ENCODE measurements around the gene EMC6. TPM values are rescaled to one million over a fixed set of nuclear protein-coding genes. Genes with fewer than 3 reads are reported as not detected.

EMC6 gene
- total and polyA plus RNA-seq, 2 of the 13 experiments (the other 11 are each of a cell fraction or from before 2014, with no cell fraction given) = 45.1 to 47.7 TPM

DNA sequence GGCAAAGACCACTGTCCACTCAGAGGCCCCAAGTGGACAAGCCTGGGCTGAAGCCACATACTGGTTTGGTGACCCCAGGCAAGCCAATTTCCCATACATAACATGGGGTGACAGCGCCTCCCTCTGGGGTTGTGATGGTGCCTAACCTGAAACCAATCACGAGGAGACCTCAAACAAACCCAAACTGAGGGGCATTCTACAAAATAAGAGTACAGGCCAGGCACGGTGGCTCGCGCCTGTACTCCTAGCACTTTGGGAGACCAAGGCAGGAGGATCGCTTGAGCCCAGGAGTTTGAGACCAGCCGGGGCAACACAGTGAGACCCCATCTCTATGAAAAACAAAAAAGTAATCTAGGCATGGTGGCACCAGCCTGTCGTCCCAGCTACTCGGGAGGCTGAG, 23.7 kb downstream of the EMC6 start (continued):
- TF ChIP-seq THAP9 (CRISPR knock-in tag; IDR thresholded peaks at IDR 0.05; ENCODE audit: borderline replicate concordance) = no peak
- TF ChIP-seq MEIS2 (CRISPR knock-in tag; IDR thresholded peaks at IDR 0.05) = no peak
- no peak for TF ChIP-seq SMC3 (IDR thresholded peaks at IDR 0.05; ENCODE audit: low read length)
- TF ChIP-seq JDP2 (CRISPR knock-in tag; IDR thresholded peaks at IDR 0.05; ENCODE audit: borderline replicate concordance) = no peak
- no peak for TF ChIP-seq GABPA (IDR thresholded peaks at IDR 0.05; ENCODE audit: low read depth, low read length)
- no peak for TF ChIP-seq GABPA (CRISPR knock-in tag; IDR thresholded peaks at IDR 0.05; ENCODE audit: low read depth)
- TF ChIP-seq ERF (CRISPR knock-in tag; IDR thresholded peaks at IDR 0.05) = no peak
- no peak for TF ChIP-seq HIVEP1 (CRISPR knock-in tag; IDR thresholded peaks at IDR 0.05)
- TF ChIP-seq, protein P1, sequence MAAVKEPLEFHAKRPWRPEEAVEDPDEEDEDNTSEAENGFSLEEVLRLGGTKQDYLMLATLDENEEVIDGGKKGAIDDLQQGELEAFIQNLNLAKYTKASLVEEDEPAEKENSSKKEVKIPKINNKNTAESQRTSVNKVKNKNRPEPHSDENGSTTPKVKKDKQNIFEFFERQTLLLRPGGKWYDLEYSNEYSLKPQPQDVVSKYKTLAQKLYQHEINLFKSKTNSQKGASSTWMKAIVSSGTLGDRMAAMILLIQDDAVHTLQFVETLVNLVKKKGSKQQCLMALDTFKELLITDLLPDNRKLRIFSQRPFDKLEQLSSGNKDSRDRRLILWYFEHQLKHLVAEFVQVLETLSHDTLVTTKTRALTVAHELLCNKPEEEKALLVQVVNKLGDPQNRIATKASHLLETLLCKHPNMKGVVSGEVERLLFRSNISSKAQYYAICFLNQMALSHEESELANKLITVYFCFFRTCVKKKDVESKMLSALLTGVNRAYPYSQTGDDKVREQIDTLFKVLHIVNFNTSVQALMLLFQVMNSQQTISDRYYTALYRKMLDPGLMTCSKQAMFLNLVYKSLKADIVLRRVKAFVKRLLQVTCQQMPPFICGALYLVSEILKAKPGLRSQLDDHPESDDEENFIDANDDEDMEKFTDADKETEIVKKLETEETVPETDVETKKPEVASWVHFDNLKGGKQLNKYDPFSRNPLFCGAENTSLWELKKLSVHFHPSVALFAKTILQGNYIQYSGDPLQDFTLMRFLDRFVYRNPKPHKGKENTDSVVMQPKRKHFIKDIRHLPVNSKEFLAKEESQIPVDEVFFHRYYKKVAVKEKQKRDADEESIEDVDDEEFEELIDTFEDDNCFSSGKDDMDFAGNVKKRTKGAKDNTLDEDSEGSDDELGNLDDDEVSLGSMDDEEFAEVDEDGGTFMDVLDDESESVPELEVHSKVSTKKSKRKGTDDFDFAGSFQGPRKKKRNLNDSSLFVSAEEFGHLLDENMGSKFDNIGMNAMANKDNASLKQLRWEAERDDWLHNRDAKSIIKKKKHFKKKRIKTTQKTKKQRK (IDR thresholded peaks at IDR 0.05; ENCODE audit: low read length) = no peak
- no peak for TF ChIP-seq ZBTB4 (CRISPR knock-in tag; IDR thresholded peaks at IDR 0.05; ENCODE audit: borderline replicate concordance)
- no peak for TF ChIP-seq SMARCC2 (IDR thresholded peaks at IDR 0.05)
- TF ChIP-seq HDAC6 (IDR thresholded peaks at IDR 0.05; ENCODE audit: low read depth, low read length) = no peak
- no peak for TF ChIP-seq NFIC (IDR thresholded peaks at IDR 0.05; ENCODE audit: low read length)

All from HepG2 (cell line).